Lower leg skin (tissue), 4 donors: ENCODE results near the gene TMTC2. TPM values are rescaled to one million over a fixed set of nuclear protein-coding genes. Genes with fewer than 3 reads are reported as not detected.

Experiments used
- DNase-seq, 2 donors: peaks; one replicate each; pipeline ENCODE4 v3.0.0-alpha.2; 2019; ENCODE audit warnings: low spot score in 2 of 2
- H3K4me3 ChIP-seq: fragments of 200-600 bp; sonication (generic); 2 replicates; pipeline ENCODE4 v1.5.1; 2017; ENCODE audit warnings: mild to moderate bottlenecking, low read depth; ENCODE audit not compliant: poor library complexity, severe bottlenecking
- CTCF ChIP-seq, 3 donors: fragments of 450-650 bp; IDR thresholded peaks; one replicate each; pipeline ENCODE4 v1.5.1; 2016; ENCODE audit warnings: antibody characterized with exemption in 3 of 3, mild to moderate bottlenecking in 3 of 3, moderate library complexity in 2 of 3
- POLR2A ChIP-seq, 2 donors: fragments of 450-650 bp; IDR thresholded peaks; one replicate each; pipeline ENCODE4 v1.6.1; 2016 to 2017; ENCODE audit warnings: antibody characterized with exemption in 2 of 2, mild to moderate bottlenecking in 1 of 2, moderate library complexity in 1 of 2
- WGBS, 2 donors: methylation state at CpG; one replicate each; pipeline ENCODE4 v1.1.5; 2018; 5-methylcytosine and 5-hydroxymethylcytosine counted together
- intact Hi-C: fragments of 100-400 bp; cut with DNase I; formaldehyde crosslinking; loops from one replicate; pipeline ENCODE4 v1.15.0; 2023; ENCODE audit warnings: low total_unique reads
- total RNA-seq, 4 donors: library from RNA; depleted of rRNA; stranded (reverse); fragments of >200 nt; gene quantifications; one replicate each; pipeline ENCODE4 v1.1.0, GENCODE V29; 2016

Gene TMTC2
- total RNA-seq, 4 donors from 2014 or later = 12.9 to 17.4 (median 14.5) TPM

DNA sequence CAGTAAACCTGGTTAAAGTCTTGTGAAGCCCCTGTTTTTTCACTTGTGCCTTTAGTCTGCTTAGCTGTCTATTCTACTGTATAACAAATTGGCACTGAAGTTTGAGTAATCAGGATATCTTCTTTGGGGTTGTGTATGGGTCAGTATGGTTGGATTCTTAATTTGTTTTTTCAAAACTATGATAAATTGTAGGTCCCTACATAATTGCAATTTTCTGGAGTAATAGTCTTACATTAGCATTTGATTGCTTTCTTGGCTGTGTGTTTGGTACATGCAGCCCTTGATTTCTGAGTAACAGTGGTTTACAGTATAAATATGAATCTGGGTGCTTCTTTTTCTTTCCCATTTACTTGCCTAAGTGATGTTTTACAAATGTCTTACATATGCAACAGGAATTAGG lies 186.6 kb downstream of the TMTC2 start:
- no peak overlapping the region for H3K4me3 ChIP-seq
- intact Hi-C loops = no loop called here
- no peak for DNase-seq
- TF ChIP-seq POLR2A (IDR thresholded peaks at IDR 0.05) = no peak
- no peak for TF ChIP-seq CTCF (IDR thresholded peaks at IDR 0.05)

DNA sequence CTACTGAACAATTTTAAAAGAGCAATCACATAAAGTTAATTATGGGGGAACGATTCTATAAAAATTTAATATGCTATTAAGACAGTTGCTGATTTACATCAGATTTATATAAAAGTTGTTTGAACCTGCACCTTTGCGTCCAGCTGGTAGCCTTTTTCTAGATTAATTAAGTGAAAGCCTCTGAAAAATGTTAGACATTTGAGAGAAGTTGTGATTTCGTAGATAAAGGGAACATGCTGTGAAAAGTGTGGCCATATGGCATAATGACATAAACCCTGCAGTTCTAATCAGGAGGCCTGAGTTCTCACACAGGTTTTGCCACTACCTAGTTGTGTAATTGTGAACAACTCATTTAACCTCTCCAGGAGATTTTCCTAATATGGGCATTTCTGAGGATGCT lies 187.2 kb downstream of the TMTC2 start:
- TF ChIP-seq CTCF (IDR thresholded peaks at IDR 0.05) (no peak), POLR2A (IDR thresholded peaks at IDR 0.05) (no peak)
- WGBS, 2 donors = 89 to 90% methylated on average over 3 of the region's 3 CpGs

DNA sequence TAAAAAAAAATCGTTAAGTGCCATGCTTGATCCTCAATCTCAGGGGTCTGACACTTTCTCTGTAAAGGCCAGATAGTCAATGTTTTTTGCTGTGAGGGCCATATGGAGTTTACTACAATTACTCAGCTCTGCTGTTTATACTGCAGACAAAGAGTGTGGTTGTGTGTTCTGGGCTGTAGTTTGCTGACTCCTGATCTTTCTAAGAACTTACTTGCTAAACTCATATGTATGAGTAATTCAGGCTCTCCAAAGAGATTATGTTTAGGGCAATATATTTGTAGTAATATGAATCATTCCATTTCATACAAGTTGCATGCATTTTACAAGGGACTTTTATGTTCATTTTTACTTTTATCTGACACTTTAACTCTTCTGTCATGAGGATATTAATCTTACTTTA lies 188.2 kb downstream of the TMTC2 start:
- DNase-seq = no peak
- TF ChIP-seq CTCF (IDR thresholded peaks at IDR 0.05) = no peak
- TF ChIP-seq POLR2A (IDR thresholded peaks at IDR 0.05) = no peak
- intact Hi-C loops = no loop called here
- no peak overlapping the region for H3K4me3 ChIP-seq
- 86 to 88% methylated on average over 1 of the region's 1 CpG for WGBS, 2 donors

More for the DNA sequence above, 187.2 kb downstream of the TMTC2 start:
- no peak for DNase-seq
- intact Hi-C loops = no loop called here
- no peak overlapping the region for H3K4me3 ChIP-seq

- H3K4me3 ChIP-seq = no peak overlapping the region
- 89 to 93% methylated on average over 2 of the region's 2 CpGs for WGBS, 2 donors
- TF ChIP-seq CTCF (IDR thresholded peaks at IDR 0.05) (no peak), POLR2A (IDR thresholded peaks at IDR 0.05) (no peak)
- intact Hi-C loops = no loop called here
- no peak for DNase-seq
Observed at GRCh38 chr12:82876075-82876474, 189.4 kb downstream of the TMTC2 start.

DNA sequence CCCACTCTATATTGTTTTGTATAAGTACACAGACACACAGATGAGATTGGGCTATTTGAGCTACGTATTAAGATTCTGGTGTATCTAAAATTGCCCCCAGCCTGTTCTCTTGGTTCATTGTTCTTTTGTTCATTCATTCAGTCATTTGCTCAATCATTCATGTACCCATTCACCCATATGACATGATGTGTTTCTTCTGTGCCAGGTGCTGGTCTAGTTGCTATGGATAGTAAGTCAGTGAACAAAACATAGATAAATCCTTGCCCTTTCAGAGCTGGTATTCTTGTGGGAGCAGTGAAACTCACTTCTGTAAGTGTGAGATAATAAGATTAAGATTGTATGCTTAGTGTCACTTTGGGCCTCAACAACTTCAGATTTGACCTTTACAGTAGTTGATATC lies 191.3 kb downstream of the TMTC2 start:
- WGBS, 2 donors = 91 to 100% methylated on average over 1 of the region's 1 CpG
- intact Hi-C loops = no loop called here
- no peak for DNase-seq
- TF ChIP-seq POLR2A (IDR thresholded peaks at IDR 0.05) (no peak), CTCF (IDR thresholded peaks at IDR 0.05) (no peak)
- H3K4me3 ChIP-seq = no peak overlapping the region

GRCh38 chr12:82880442-82880901 lies 193.8 kb downstream of the TMTC2 start:
- TF ChIP-seq CTCF (IDR thresholded peaks at IDR 0.05) (no peak), POLR2A (IDR thresholded peaks at IDR 0.05) (no peak)
- WGBS, 2 donors = 15 to 23% methylated on average over 5 of the region's 5 CpGs
- no peak overlapping the region for H3K4me3 ChIP-seq
- no peak for DNase-seq
- intact Hi-C loops = no loop called here
